Measurements from ENCODE around the gene CRELD2.

The CRELD2 gene

GRCh38 chr22:49970528-49971231 lies 52.2 kb downstream of the CRELD2 start:
- peak; percentile 85 for DNase-seq

GRCh38 chr22:49971232-49972162 lies 53.1 kb downstream of the CRELD2 start:
- no peak for DNase-seq

GRCh38 chr22:49972163-49973017 lies 54.0 kb downstream of the CRELD2 start:
- no peak for DNase-seq

DNA sequence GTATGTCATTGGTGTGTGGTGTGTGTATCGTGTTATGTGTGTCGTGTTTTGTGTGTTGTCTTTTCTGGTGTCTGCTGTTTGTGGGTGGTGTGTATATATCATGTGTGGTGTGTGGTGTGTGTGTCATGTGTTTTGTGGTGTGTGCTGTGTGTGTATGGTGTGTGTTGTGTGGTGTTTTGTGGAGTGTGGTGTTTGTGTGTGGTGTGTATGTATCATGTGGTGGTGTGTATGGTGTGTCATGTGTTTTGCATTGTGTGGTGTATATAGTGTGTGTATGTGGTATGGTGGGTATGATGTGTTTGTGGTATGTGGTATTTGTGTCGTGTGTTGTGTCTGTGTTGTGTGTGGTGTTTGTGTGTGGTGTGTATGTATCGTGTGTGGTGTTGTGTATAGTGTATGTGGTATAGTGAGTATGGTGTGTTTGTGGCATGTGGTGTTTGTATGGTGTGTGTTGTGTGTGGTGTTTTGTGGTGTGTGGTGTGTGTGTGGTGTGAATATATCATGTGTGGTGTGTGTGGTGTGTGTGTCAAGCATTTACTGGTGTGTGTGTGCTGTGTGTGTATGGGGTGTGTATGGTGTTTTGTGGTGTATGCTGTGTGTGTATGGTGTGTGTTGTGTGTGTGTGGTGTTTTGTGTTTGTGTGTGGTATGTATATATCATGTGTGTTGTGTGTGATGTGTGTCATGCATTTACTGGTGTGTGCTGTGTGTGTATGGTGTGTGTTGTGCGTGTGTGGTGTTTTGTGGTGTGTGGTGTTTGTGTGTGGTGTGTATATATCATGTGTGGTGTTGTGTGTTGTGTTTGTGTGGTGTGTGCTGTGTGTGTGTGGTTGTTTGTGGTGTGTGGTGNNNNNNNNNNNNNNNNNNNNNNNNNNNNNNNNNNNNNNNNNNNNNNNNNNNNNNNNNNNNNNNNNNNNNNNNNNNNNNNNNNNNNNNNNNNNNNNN lies 54.9 kb downstream of the CRELD2 start:
- DNase-seq, result no peak

GRCh38 chr22:49975543-49976389 lies 57.3 kb downstream of the CRELD2 start:
- DNase-seq, result no peak

- DNase-seq, result no peak
Measured at GRCh38 chr22:49976439-49977175, 58.2 kb downstream of the CRELD2 start.

Measured in NCI-H2029 (cell line).